ENCODE results near the gene ITGBL1. TPM values are rescaled to one million over a fixed set of nuclear protein-coding genes. Genes with fewer than 3 reads are reported as not detected.

ITGBL1 gene
- total and polyA plus RNA-seq, 2 experiments from 2014 or later: 332 to 462 TPM

- WGBS, 2 experiments (ENCODE audit: low coverage in 1 of 2, low lambda C conversion rate in 2 of 2, missing lambda C conversion rate in 2 of 2): 24 to 34% methylated on average over 3 of the region's 3 CpGs
- Histone ChIP-seq H3K4me3 (no peak overlapping the region), H3K9me2 (ENCODE audit: insufficient read depth) (no peaks in the 10 kb centered on the region), H3K4me1 (ENCODE audit: insufficient read depth) (peaks cover 22% of the 10 kb centered on the region), H3K36me3 (ENCODE audit: low read depth) (peaks cover 26% of the 10 kb centered on the region; the same call in 1 of the 2 replicates), H3K27me3 (replicated peaks; ENCODE audit: insufficient read depth) (no peaks in the 10 kb centered on the region), H2AFZ (no peak overlapping the region), H3K9me3 (ENCODE audit: low read depth) (no peaks in the 10 kb centered on the region), H3F3A (ENCODE audit: insufficient read depth) (peaks cover 8% of the 10 kb centered on the region), H3K79me2 (ENCODE audit: insufficient read depth) (peaks cover 8% of the 10 kb centered on the region; the same call in 1 of the 2 replicates), H3K4me2 (ENCODE audit: unreplicated experiment) (peak overlapping the region; percentile 27), H4K20me1 (ENCODE audit: insufficient read depth) (no peaks in the 10 kb centered on the region), H3K27ac (peak overlapping the region; percentile 11; the same call in 1 of the 2 replicates), H3K9ac (no peak overlapping the region; the same call in 1 of the 2 replicates)
- TF ChIP-seq EZH2 (IDR thresholded peaks at IDR 0.05; ENCODE audit: insufficient read depth, poor library complexity, severe bottlenecking) (no peak), EZH2phosphoT487 (IDR thresholded peaks at IDR 0.05; ENCODE audit: insufficient read depth, low read depth) (no peak)
- peak; percentile 59 for DNase-seq
- in situ Hi-C loops (cut with MboI): no loop called here
Observed at GRCh38 chr13:101691341-101691860, 238.9 kb downstream of the ITGBL1 start.

- DNase-seq: no peak
- in situ Hi-C loops (cut with MboI): no loop called here
Observed at GRCh38 chr13:101695870-101696516, 243.5 kb downstream of the ITGBL1 start.

GRCh38 chr13:101697745-101698144 is 245.3 kb downstream of the ITGBL1 start:
- Histone ChIP-seq H3K4me3 (no peak overlapping the region), H3F3A (ENCODE audit: insufficient read depth) (peaks cover 34% of the 10 kb centered on the region), H3K9ac (no peak overlapping the region), H2AFZ (no peak overlapping the region), H3K27me3 (replicated peaks; ENCODE audit: insufficient read depth) (no peaks in the 10 kb centered on the region), H3K9me2 (ENCODE audit: insufficient read depth) (no peaks in the 10 kb centered on the region), H3K9me3 (ENCODE audit: low read depth) (no peaks in the 10 kb centered on the region), H3K27ac (no peak overlapping the region), H3K4me1 (ENCODE audit: insufficient read depth) (peaks cover 23% of the 10 kb centered on the region), H4K20me1 (ENCODE audit: insufficient read depth) (no peaks in the 10 kb centered on the region), H3K79me2 (ENCODE audit: insufficient read depth) (no peaks in the 10 kb centered on the region), H3K4me2 (ENCODE audit: unreplicated experiment) (no peak overlapping the region), H3K36me3 (ENCODE audit: low read depth) (peaks cover 65% of the 10 kb centered on the region; the same call in 1 of the 2 replicates)
- in situ Hi-C loops (cut with MboI): no loop called here
- 88 to 89% methylated on average over 3 of the region's 3 CpGs for WGBS, 2 experiments (ENCODE audit: low coverage in 1 of 2, low lambda C conversion rate in 2 of 2, missing lambda C conversion rate in 2 of 2)
- TF ChIP-seq EZH2 (IDR thresholded peaks at IDR 0.05; ENCODE audit: insufficient read depth, poor library complexity, severe bottlenecking): no peak
- TF ChIP-seq EZH2phosphoT487 (IDR thresholded peaks at IDR 0.05; ENCODE audit: insufficient read depth, low read depth): no peak
- DNase-seq: no peak

More at GRCh38 chr13:101695870-101696516, 243.5 kb downstream of the ITGBL1 start:
- Histone ChIP-seq H3K9me3 (ENCODE audit: low read depth) (no peaks in the 10 kb centered on the region), H3K27ac (no peak overlapping the region), H3K4me2 (ENCODE audit: unreplicated experiment) (no peak overlapping the region), H3K4me1 (ENCODE audit: insufficient read depth) (peaks cover 38% of the 10 kb centered on the region), H3K9ac (no peak overlapping the region), H3K36me3 (ENCODE audit: low read depth) (peaks cover 56% of the 10 kb centered on the region; the same call in 1 of the 2 replicates), H2AFZ (no peak overlapping the region), H3K27me3 (replicated peaks; ENCODE audit: insufficient read depth) (no peaks in the 10 kb centered on the region), H3K4me3 (no peak overlapping the region), H4K20me1 (ENCODE audit: insufficient read depth) (no peaks in the 10 kb centered on the region), H3F3A (ENCODE audit: insufficient read depth) (peaks cover 38% of the 10 kb centered on the region), H3K79me2 (ENCODE audit: insufficient read depth) (no peaks in the 10 kb centered on the region), H3K9me2 (ENCODE audit: insufficient read depth) (no peaks in the 10 kb centered on the region)
- 63 to 69% methylated on average over 4 of the region's 4 CpGs for WGBS, 2 experiments (ENCODE audit: low coverage in 1 of 2, low lambda C conversion rate in 2 of 2, missing lambda C conversion rate in 2 of 2)
- TF ChIP-seq EZH2 (IDR thresholded peaks at IDR 0.05; ENCODE audit: insufficient read depth, poor library complexity, severe bottlenecking): no peak
- TF ChIP-seq EZH2phosphoT487 (IDR thresholded peaks at IDR 0.05; ENCODE audit: insufficient read depth, low read depth): no peak

- peaks cover 23% of the 10 kb centered on the region for H3K4me1 ChIP-seq (ENCODE audit: insufficient read depth)
- H3K36me3 ChIP-seq (ENCODE audit: low read depth): peaks cover 62% of the 10 kb centered on the region; the same call in 1 of the 2 replicates
- H3K27me3 ChIP-seq (replicated peaks; ENCODE audit: insufficient read depth): no peaks in the 10 kb centered on the region
- H3F3A ChIP-seq (ENCODE audit: insufficient read depth): peaks cover 34% of the 10 kb centered on the region
- WGBS, 2 experiments (ENCODE audit: low coverage in 1 of 2, low lambda C conversion rate in 2 of 2, missing lambda C conversion rate in 2 of 2): 2 to 5% methylated on average over 2 of the region's 2 CpGs
- peak; percentile 55 for DNase-seq
- no peak overlapping the region for H2AFZ ChIP-seq
- H3K9me3 ChIP-seq (ENCODE audit: low read depth): no peaks in the 10 kb centered on the region
- in situ Hi-C loops (cut with MboI): no loop called here
- no peaks in the 10 kb centered on the region for H3K79me2 ChIP-seq (ENCODE audit: insufficient read depth)
- TF ChIP-seq EZH2phosphoT487 (IDR thresholded peaks at IDR 0.05; ENCODE audit: insufficient read depth, low read depth) (no peak), EZH2 (IDR thresholded peaks at IDR 0.05; ENCODE audit: insufficient read depth, poor library complexity, severe bottlenecking) (no peak)
- H3K9me2 ChIP-seq (ENCODE audit: insufficient read depth): no peaks in the 10 kb centered on the region
- no peak overlapping the region for H3K9ac ChIP-seq
- no peaks in the 10 kb centered on the region for H4K20me1 ChIP-seq (ENCODE audit: insufficient read depth)
- no peak overlapping the region for H3K27ac ChIP-seq
- no peak overlapping the region for H3K4me3 ChIP-seq
- H3K4me2 ChIP-seq (ENCODE audit: unreplicated experiment): no peak overlapping the region
Observed at GRCh38 chr13:101698400-101698799, 245.9 kb downstream of the ITGBL1 start.
